Activated CD4-positive, alpha-beta T cell treated with anti-CD3 and anti-CD28 coated beads, Interleukin-2, amount 50 U/mL, for 1 hour (primary cell): Measurements from ENCODE around the gene MEAK7.
A peak's percentile ranks its signal among the peaks of the same experiment; 100 is the strongest.

Experiments
- DNase-seq: peaks from one replicate; pipeline ENCODE4 v3.0.0-alpha.2; 2020

Gene MEAK7

GRCh38 chr16:84504420-84505248, at the start of gene MEAK7:
MEAK7 (minus strand) TSS chr16:84504659; CDS start chr16:84498086, 6,573 bp downstream.
- DNase-seq: peak; percentile 97

GRCh38 chr16:84553873-84554399, 49.5 kb upstream of the MEAK7 start:
- DNase-seq: peak; percentile 39

- no peak for DNase-seq
These were observed 47.7 kb upstream of the MEAK7 start for GRCh38 chr16:84552135-84552534.

- no peak for DNase-seq
These were observed 45.6 kb upstream of the MEAK7 start for GRCh38 chr16:84550096-84550495.

GRCh38 chr16:84548971-84549844, 44.7 kb upstream of the MEAK7 start:
- peak; percentile 35 for DNase-seq

GRCh38 chr16:84548508-84548907, 44.0 kb upstream of the MEAK7 start:
- no peak for DNase-seq

- no peak for DNase-seq
These were observed 43.1 kb upstream of the MEAK7 start for GRCh38 chr16:84547546-84548061.

GRCh38 chr16:84546669-84547545, 42.4 kb upstream of the MEAK7 start:
- no peak for DNase-seq

GRCh38 chr16:84545114-84545737, 40.8 kb upstream of the MEAK7 start:
- no peak for DNase-seq

GRCh38 chr16:84544031-84544773, 39.7 kb upstream of the MEAK7 start:
- DNase-seq: peak; percentile 19

GRCh38 chr16:84543253-84543652, 38.8 kb upstream of the MEAK7 start:
- no peak for DNase-seq

- no peak for DNase-seq
These were observed 37.7 kb upstream of the MEAK7 start for GRCh38 chr16:84541999-84542817.

- no peak for DNase-seq
These were observed 35.7 kb upstream of the MEAK7 start for GRCh38 chr16:84540194-84540593.

- DNase-seq: no peak
These were observed 33.9 kb upstream of the MEAK7 start for GRCh38 chr16:84538222-84538840.

- no peak for DNase-seq
These were observed 33.2 kb upstream of the MEAK7 start for GRCh38 chr16:84537491-84538151.

- DNase-seq: no peak
These were observed 31.4 kb upstream of the MEAK7 start for GRCh38 chr16:84535851-84536250.

- DNase-seq: no peak
These were observed 30.9 kb upstream of the MEAK7 start for GRCh38 chr16:84535408-84535807.

- DNase-seq: no peak
These were observed 30.4 kb upstream of the MEAK7 start for GRCh38 chr16:84534815-84535214.

GRCh38 chr16:84532855-84533486, 28.5 kb upstream of the MEAK7 start:
- DNase-seq: no peak
